OCI-LY1 (cell line): ENCODE data around the gene WNT7B.

Experiments used
- H2AFZ ChIP-seq: fragments of 200-600 bp; sonication (generic), shearing (Covaris generic); 2 replicates; pipeline ENCODE4 v1.6.0; 2014; ENCODE audit warnings: antibody characterized with exemption, mild to moderate bottlenecking, low read length
- H3F3A ChIP-seq: fragments of 200-600 bp; sonication (generic), shearing (Covaris generic); 2 replicates; pipeline ENCODE4 v1.6.0; 2014; ENCODE audit warnings: mild to moderate bottlenecking, antibody characterized with exemption, low read length, moderate library complexity; ENCODE audit not compliant: insufficient read depth
- H3K27ac ChIP-seq: fragments of 200-600 bp; sonication (generic); 2 replicates; pipeline ENCODE4 v1.5.1; 2014; ENCODE audit warnings: low read length, mixed run types, mild to moderate bottlenecking, low read depth; ENCODE audit not compliant: poor library complexity, severe bottlenecking
- H3K27me3 ChIP-seq: fragments of 200-600 bp; sonication (generic); 2 replicates; pipeline ENCODE4 v1.6.0; 2014; ENCODE audit warnings: antibody characterized with exemption, mild to moderate bottlenecking, low read length, moderate library complexity; ENCODE audit not compliant: insufficient read depth
- H3K36me3 ChIP-seq: fragments of 200-600 bp; sonication (generic); 2 replicates; pipeline ENCODE4 v1.6.1; 2014; ENCODE audit warnings: mild to moderate bottlenecking, antibody characterized with exemption, low read length, moderate library complexity, mixed read lengths; ENCODE audit not compliant: insufficient read depth
- H3K4me1 ChIP-seq: fragments of 200-600 bp; sonication (generic); 2 replicates; pipeline ENCODE4 v1.5.1; 2014; ENCODE audit warnings: mild to moderate bottlenecking, low read length, moderate library complexity; ENCODE audit not compliant: insufficient read depth, severe bottlenecking
- H3K4me2 ChIP-seq: fragments of 200-600 bp; sonication (generic), shearing (Covaris generic); 2 replicates; pipeline ENCODE4 v1.6.1; 2014; ENCODE audit warnings: low read length
- H3K4me3 ChIP-seq: fragments of 200-600 bp; sonication (generic); 2 replicates; pipeline ENCODE4 v1.5.1; 2014; ENCODE audit warnings: low read length, low read depth, mild to moderate bottlenecking, mixed read lengths; ENCODE audit not compliant: poor library complexity, severe bottlenecking
- H3K79me2 ChIP-seq: fragments of 200-600 bp; shearing (Covaris generic); 2 replicates; pipeline ENCODE4 v1.6.1; 2016; ENCODE audit warnings: mixed run types, low read length, mixed read lengths; ENCODE audit not compliant: insufficient read depth
- H3K9ac ChIP-seq: fragments of 200-600 bp; sonication (generic), shearing (Covaris generic); 2 replicates; pipeline ENCODE4 v1.6.1; 2014; ENCODE audit warnings: mild to moderate bottlenecking, low read length, mixed read lengths
- H3K9me2 ChIP-seq: fragments of 200-600 bp; sonication (generic), shearing (Covaris generic); 2 replicates; pipeline ENCODE4 v1.6.1; 2014; ENCODE audit warnings: low read depth, mild to moderate bottlenecking, low read length, mixed read lengths
- H3K9me3 ChIP-seq: fragments of 200-600 bp; shearing (Covaris generic); 2 replicates; pipeline ENCODE4 v1.6.1; 2014; ENCODE audit warnings: low read length, mixed read lengths
- H4K20me1 ChIP-seq: fragments of 200-600 bp; sonication (generic), shearing (Covaris generic); 2 replicates; pipeline ENCODE4 v1.6.0; 2016; ENCODE audit warnings: mild to moderate bottlenecking, low read length; ENCODE audit not compliant: insufficient read depth
- CTCF ChIP-seq: fragments of 200-600 bp; sonication (generic), shearing (Covaris generic); IDR thresholded peaks from 2 replicates; pipeline ENCODE4 v1.5.1; 2017; ENCODE audit warnings: mild to moderate bottlenecking, antibody characterized with exemption, low read length, moderate library complexity, mixed read lengths
- EZH2 ChIP-seq: fragments of 200-600 bp; sonication (generic), shearing (Covaris generic); IDR thresholded peaks from 2 replicates; pipeline ENCODE4 v1.8.0; 2017; ENCODE audit warnings: borderline replicate concordance, mixed run types, mild to moderate bottlenecking, antibody characterized with exemption, low read length, moderate library complexity, mixed read lengths

Gene WNT7B

GRCh38 chr22:45872659-45873263, 104.2 kb downstream of the WNT7B start:
- no peaks in the 10 kb centered on the region for H3K4me1 ChIP-seq
- TF ChIP-seq CTCF (no peak), EZH2 (no peak)

GRCh38 chr22:45871721-45872120, 105.2 kb downstream of the WNT7B start:
- Histone ChIP-seq H3K36me3 (peaks cover 9% of the 10 kb centered on the region; the same call in 1 of the 2 replicates), H3K9me3 (peaks cover 17% of the 10 kb centered on the region), H3K27me3 (peaks cover 13% of the 10 kb centered on the region; the same call in 1 of the 2 replicates), H2AFZ (no peak overlapping the region), H3K9ac (no peak overlapping the region), H3K79me2 (no peaks in the 10 kb centered on the region), H4K20me1 (no peaks in the 10 kb centered on the region), H3K4me1 (no peaks in the 10 kb centered on the region), H3K4me3 (no peak overlapping the region), H3F3A (no peaks in the 10 kb centered on the region), H3K27ac (no peak overlapping the region), H3K9me2 (no peaks in the 10 kb centered on the region), H3K4me2 (no peak overlapping the region)
- TF ChIP-seq CTCF (no peak), EZH2 (no peak)

More at GRCh38 chr22:45872659-45873263, 104.2 kb downstream of the WNT7B start:
- H2AFZ ChIP-seq, result no peak overlapping the region
- H3K4me2 ChIP-seq, result no peak overlapping the region
- peaks cover 17% of the 10 kb centered on the region for H3K9me3 ChIP-seq
- H3K36me3 ChIP-seq, result peaks cover 9% of the 10 kb centered on the region; the same call in 1 of the 2 replicates
- H3K79me2 ChIP-seq, result no peaks in the 10 kb centered on the region
- H3K9me2 ChIP-seq, result no peaks in the 10 kb centered on the region
- no peaks in the 10 kb centered on the region for H3F3A ChIP-seq
- H3K27ac ChIP-seq, result no peak overlapping the region
- no peaks in the 10 kb centered on the region for H4K20me1 ChIP-seq
- H3K27me3 ChIP-seq, result peaks cover 13% of the 10 kb centered on the region; the same call in 1 of the 2 replicates
- no peak overlapping the region for H3K4me3 ChIP-seq
- H3K9ac ChIP-seq, result no peak overlapping the region
